Left hindlimb (tissue), 1 donor: Measurements from ENCODE around the gene TRMU.

Experiments
- DNase-seq: peaks from one replicate; pipeline ENCODE4 v3.0.0-alpha.2; 2018

TRMU gene

GRCh38 chr22:46357711-46358520 is 22.4 kb downstream of the TRMU start:
- no peak for DNase-seq

GRCh38 chr22:46358766-46359165 is 23.3 kb downstream of the TRMU start:
- DNase-seq, result no peak

DNA sequence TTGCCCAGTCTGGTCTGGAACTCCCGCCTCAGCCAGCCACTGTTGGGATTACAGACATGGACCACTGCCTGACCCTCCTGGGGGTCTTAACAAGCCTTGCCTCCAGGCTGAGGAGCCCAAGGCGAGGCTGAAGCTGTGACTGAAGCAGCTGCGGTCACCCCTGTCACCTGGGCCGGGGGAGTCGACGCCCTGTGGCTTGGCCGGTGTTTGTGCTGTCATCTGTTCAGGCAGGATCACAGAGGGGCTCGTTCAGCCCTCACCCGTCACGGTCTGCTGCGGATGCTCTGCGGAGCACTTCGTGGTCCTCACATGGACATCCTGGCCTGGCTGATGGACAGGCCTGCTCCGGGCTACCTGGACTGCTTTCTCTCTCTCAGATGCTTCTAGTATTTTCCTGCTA is 23.8 kb downstream of the TRMU start:
- no peak for DNase-seq

DNA sequence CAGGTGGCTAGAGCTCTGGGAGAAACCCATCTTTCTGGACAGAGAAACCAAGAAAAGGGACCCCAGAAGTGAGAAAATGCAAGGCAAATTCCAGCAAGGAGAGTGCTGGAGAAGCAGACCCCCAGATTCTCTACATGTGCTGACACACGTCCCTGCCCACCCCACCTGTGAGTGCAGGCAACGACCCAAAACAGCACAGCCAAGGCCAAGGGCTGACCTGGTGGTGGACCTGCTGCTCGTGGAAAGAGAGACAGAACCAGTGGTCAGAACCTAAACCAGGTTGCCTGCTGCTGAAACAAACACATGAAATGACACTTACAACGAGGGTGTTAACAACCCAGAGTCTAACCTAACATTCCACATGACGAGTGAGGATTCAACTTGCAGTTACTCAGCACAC is 24.6 kb downstream of the TRMU start:
- no peak for DNase-seq

GRCh38 chr22:46360891-46361290 is 25.4 kb downstream of the TRMU start:
- no peak for DNase-seq

- no peak for DNase-seq
Observed at GRCh38 chr22:46361826-46362202, 26.3 kb downstream of the TRMU start.

DNA sequence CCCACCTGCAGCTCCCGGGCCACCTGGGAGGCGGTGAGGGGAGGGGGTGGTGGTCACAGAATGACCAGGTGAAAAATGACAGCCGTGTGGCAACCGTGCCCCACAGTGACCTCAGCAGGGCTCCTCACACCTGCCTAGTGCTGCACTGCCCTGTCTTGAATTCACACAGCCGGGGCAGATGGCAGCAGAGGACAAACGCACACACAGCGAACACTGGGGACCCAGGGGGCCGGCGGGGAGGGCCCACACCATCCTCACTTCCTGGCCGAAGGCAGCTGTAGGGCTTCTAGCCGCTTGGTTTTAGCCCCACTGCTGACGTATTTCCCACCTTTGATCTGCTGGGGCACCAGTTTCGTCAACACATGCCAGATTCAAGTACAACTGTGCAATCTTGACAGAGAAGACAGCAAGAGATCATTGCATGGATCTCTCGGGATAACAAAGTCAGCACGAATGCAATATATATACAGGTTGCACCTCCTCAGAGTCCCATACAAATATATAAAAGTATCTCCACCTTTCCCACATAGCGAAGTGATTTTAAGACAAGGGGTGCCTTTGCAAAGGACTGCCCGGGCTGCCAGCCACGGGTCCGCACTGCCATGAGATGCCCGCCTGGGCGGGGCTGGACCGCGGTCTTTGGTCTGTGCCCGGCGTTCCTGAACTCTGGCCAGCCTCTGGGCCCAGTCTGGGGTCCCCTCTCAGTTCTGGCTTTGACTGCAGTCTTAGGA is 26.9 kb downstream of the TRMU start:
- peak; percentile 13 for DNase-seq

DNA sequence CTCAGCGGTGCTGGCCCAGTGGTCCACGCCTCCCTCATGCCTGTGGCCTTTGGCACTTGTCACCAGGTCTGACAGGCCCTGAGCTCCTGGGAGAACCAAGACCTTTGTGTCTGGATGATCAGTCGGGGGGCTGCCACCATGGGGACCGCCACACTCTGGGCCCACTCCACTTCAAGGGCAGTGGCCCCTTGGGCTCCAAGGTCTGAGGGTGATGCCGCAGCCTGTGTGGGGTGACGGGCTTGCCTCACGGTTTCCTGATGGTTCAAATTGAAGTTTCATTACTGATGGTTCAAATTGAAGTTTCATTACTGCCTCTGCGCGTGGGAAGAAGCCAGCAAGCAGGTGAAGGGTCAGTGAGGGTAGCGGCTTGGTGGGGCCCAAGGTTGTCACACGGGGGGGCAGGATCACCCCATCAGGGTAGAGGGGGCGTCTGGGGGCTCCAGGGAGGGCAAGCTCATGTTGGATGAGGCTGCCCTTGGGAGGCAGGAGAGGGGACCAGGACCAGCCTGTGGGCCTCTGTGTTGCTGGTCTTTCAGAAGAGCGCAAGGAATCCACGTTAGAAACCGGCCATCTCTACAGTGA is 27.5 kb downstream of the TRMU start:
- DNase-seq, result no peak

DNA sequence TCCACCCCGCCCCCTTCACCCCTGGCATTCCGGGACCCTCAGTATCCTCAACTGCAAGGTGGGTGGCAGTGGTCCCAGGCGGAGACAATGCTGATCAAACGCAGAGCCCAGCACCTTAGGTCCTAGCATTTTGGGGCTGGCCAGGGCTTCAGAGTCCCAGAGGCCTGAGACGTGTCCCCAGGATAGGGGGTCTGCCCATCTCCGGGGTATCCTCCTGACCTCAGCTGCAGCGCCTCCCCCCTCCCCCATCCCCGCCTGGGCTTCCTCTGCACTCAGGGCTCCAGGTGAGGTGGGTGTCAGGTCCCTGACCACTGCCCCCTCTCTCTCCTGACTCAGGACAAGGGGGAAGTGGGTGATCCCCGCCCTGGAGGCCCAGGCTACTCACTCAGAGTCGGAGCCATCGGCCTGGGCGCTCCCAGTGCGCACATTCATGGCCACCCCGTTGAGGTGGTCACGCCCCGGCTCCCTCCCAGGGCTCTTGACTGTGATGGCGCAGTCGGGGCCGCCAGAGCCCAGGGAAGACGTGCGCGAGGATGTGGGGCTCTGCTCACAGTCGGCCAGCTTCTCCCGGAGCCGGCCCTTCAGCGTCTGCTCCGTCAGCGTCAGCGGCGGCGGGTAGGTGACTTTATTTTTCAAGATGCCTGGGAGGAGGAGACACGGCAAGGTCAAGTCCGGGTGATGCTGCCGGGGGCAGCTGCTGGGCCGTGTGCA is 28.3 kb downstream of the TRMU start:
- DNase-seq, result no peak

GRCh38 chr22:46364341-46365165 is 29.0 kb downstream of the TRMU start:
- no peak for DNase-seq

- no peak for DNase-seq
Observed at GRCh38 chr22:46365166-46365624, 29.7 kb downstream of the TRMU start.

DNA sequence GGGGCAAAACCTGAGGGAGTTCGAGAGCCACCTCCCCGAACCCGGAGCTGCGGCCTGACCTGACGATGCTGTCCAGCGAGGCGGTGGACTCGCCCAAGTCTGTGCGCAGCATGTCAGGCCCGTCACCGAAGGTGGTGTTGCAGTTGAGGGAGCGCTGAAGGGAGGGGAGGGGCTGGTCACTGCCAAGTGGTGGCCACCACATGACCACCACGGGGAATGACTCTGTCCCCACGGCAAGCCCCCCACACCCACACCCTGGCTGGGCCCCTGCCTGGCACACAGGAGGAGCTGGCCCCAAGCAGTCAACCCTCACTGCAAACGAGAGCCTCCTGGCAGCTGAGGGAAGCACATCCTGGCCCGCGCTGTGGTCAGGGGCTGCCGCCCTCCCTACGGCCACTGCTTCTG is 30.8 kb downstream of the TRMU start:
- no peak for DNase-seq

DNA sequence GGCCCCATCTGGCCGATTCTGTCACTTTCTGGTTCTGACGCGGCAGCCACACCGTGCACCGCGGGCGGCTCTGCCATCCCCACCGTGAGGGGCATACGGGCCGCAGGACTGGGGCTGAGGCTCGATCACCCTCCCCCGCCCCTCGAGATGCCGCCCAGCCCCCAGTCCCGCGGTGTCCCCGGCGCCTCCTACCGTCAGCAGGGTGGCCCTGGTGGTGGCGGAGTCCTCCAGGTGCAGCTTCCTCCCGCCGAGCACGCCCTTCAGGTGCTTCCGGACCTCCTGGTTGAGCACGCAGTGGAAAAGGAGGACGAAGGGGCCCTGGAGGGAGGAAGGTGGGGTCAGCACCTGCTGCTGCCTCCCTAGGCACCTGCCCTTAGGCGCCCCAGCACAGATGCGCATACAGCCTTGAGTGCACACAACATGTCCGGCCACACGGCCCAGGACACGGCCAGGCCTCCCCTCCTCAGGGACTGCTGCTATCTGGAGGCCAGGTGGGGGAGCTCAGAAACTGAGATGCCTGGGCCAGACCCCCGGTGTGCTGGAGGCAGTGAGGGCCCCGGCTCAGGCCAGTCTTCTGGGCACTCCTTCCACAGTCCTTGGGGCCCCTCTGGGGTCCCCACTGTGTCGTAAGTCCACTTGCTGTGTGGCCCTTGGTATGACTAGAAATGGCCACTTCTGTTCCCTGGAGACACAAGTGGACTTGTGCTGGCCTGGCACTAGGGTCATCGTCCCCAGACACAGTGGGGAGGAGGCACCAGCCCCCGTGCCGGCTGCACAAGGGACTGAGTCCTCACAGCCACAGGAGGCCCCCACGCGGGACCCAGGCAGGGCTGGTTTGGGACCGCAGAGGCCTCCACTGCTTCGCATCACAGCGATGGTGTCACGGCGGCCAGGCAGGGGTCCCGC is 31.5 kb downstream of the TRMU start:
- no peak for DNase-seq

DNA sequence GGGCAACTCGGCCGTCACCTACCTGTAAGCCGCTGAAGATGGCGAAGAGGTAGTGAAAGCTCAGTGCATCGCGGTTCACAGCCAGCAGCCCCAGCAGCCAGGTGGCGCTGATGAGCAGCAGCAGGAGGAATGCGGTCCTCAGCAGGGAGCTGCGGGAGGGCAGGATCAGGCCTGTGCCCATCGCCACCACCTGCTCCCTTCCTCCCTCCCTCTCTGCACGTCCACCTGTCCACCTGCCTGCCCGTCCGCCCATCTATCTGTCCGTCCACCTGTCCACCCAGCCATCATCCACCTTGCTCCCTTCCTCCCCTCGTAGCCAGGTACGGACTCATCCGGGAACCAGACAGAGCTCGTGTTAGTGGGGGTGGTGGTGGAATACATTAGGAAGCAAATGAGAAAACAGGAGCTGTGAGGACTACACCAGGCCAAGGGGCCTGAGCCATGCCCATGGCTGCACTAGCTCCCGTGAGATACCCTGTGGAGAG is 32.2 kb downstream of the TRMU start:
- no peak for DNase-seq

GRCh38 chr22:46368422-46368821 is 32.9 kb downstream of the TRMU start:
- DNase-seq, result no peak

DNA sequence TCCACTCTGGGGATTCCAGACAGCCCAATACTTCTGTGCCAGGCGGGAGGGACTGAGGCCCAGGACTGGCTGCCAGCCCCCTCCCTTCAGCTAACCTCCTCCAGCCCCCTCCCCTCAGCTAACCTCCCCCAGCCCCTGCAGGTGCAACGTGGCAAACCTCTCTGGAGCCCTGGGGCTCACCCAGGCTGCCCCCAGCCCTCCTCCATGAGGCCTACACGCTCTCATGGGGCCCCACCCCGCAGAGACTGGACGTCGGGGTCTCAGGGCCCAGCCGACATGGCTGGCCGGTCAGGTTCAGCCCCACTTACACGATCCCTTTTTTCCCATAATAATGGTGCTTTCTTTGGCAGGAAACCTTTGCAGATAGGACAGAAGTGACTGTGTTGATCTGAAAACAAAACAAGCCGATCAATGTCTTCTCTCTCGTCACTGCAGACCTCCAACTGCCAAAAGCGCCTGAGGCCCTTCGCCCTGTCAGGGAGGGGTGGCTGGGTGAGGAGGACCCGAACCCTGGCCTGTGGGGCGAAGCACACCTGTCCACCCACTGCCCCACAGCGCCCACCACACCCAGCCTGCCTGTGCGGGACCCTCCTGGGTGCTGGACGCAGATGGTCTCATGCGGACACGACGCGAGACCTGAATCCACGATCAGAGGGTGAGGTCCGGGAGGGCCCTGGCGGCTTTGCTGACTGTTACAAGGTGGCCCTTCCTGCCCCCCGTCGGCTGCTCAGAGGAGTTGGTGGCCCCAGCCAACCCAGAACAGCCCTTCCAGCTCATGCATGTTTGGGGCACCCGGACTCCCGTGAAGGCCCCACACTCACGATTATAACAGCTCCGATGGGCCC is 33.6 kb downstream of the TRMU start:
- no peak for DNase-seq

- no peak for DNase-seq
Observed at GRCh38 chr22:46369716-46370583, 34.4 kb downstream of the TRMU start.

- no peak for DNase-seq
Observed at GRCh38 chr22:46370584-46371291, 35.2 kb downstream of the TRMU start.
